ENCODE measurements around the gene MED1. TPM values are rescaled to one million over a fixed set of nuclear protein-coding genes. Genes with fewer than 3 reads are reported as not detected.
"Not testable (repeated sequence)": the region's sequence is repeated elsewhere in the genome, so short reads cannot be mapped to it uniquely, and the experiment has no call there.

MED1 gene
- total and polyA plus RNA-seq, 8 donors, result 4.0 to 16.8 (median 10.0) TPM

DNA sequence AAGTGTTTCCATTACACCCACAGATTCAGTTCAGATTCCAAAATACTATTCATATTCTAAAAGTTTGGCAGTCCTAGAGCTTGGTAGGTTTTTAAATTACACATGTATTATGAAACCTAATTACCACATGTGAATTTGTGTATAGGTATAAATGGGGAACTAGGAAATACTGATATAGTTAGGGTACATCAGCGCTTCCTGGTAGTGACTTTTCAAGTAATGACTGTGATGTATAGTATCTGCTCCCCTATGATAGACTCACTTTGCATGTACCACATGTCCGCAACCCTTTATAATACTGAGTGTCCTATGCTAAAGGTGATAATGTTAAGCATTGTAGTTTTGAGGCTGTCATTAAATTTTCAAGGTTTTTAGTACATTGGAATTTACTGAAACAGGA is 33.1 kb upstream of the MED1 start:
- TF ChIP-seq, protein P1, sequence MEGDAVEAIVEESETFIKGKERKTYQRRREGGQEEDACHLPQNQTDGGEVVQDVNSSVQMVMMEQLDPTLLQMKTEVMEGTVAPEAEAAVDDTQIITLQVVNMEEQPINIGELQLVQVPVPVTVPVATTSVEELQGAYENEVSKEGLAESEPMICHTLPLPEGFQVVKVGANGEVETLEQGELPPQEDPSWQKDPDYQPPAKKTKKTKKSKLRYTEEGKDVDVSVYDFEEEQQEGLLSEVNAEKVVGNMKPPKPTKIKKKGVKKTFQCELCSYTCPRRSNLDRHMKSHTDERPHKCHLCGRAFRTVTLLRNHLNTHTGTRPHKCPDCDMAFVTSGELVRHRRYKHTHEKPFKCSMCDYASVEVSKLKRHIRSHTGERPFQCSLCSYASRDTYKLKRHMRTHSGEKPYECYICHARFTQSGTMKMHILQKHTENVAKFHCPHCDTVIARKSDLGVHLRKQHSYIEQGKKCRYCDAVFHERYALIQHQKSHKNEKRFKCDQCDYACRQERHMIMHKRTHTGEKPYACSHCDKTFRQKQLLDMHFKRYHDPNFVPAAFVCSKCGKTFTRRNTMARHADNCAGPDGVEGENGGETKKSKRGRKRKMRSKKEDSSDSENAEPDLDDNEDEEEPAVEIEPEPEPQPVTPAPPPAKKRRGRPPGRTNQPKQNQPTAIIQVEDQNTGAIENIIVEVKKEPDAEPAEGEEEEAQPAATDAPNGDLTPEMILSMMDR (IDR thresholded peaks at IDR 0.05), result no peak
- Histone ChIP-seq H3K4me1 (no peaks in the 10 kb centered on the region), H3K27me3 (no peaks in the 10 kb centered on the region), H3K9me3 (no peaks in the 10 kb centered on the region), H3K4me3 (no peak overlapping the region), H3K27ac (no peak overlapping the region), H3K36me3 (no peaks in the 10 kb centered on the region)
- intact Hi-C loops (cut with DNase I), result no loop called here
- ATAC-seq (no peak), DNase-seq (no peak), FAIRE-seq (no peak)
- WGBS, 2 donors, result 97 to 99% methylated on average over 2 of the region's 2 CpGs

DNA sequence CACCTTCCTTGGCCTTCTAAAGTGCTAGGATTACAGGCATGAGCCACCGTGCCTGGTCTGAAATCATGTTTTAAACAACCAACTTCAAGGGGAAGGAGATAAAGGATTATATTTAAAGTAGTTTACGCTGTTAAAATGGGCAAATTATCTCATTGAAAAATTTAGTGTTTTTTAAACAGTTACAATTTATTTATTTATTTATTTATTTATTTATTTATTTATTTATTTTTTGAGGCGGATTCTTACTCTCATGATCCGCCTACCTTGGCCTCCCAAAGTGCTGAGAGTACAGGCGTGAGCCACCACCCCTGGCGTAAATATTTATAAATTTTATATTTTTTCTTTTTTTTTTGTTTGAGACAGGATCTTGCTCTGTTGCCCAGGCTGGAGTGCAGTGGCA is 32.4 kb upstream of the MED1 start:
- H3K36me3 ChIP-seq, result no peaks in the 10 kb centered on the region
- DNase-seq, result no peak
- WGBS, 2 donors, result 97 to 99% methylated on average over 6 of the region's 6 CpGs
- no peak for FAIRE-seq
- no peak overlapping the region for H3K27ac ChIP-seq
- H3K27me3 ChIP-seq, result no peaks in the 10 kb centered on the region
- TF ChIP-seq, protein P1 (IDR thresholded peaks at IDR 0.05), result no peak
- no peak for ATAC-seq
- intact Hi-C loops (cut with DNase I), result no loop called here
- H3K4me3 ChIP-seq, result no peak overlapping the region
- H3K9me3 ChIP-seq, result no peaks in the 10 kb centered on the region
- H3K4me1 ChIP-seq, result no peaks in the 10 kb centered on the region

DNA sequence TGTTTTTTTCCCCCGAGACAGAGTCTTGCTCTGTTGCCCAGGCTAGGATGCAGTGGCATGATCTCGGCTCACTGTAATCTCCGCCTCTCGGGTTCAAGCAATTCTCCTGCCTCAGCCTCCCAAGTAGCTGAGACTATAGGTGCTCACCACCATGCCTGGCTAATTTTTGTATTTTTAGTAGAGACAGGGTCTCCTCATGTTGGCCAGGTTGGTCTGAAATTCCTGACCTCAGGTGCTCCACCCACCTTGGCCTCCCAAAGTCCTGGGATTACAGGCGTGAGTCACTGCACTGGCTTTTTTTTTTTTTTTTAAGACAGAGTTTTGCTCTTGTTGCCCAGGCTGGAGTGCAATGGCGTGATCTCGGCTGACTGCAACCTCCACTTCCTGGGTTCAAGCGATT is 28.6 kb upstream of the MED1 start:
- 94 to 97% methylated on average over 8 of the region's 8 CpGs for WGBS, 2 donors
- intact Hi-C loops (cut with DNase I); FAIRE-seq; H3K9me3 ChIP-seq; H3K4me3 ChIP-seq; ATAC-seq; H3K27ac ChIP-seq; H3K4me1 ChIP-seq; H3K27me3 ChIP-seq; H3K36me3 ChIP-seq; DNase-seq: not testable (repeated sequence)

DNA sequence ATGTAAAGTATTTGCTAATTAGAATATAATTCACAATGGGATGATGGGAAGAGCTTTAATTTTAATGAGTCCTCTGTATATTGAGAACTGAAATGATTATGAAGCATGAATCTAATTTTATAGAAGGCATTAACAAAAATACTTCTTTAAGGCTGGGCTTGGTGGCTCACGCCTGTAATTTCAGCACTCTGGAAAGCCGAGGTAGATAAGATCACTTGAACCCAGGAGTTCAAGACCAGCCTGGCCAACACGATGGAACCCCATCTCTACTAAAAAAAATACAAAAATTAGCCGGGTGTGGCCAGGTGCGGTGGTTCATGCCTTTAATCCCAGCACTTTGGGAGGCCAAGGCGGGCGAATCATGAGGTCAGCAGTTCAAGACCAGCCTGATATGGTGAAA is 22.2 kb upstream of the MED1 start:
- Histone ChIP-seq H3K36me3 (peaks cover 0 to 32% (median 8%) of the 10 kb centered on the region in 3 donors), H3K4me1 (no peaks in the 10 kb centered on the region), H3K4me3 (no peak overlapping the region), H3K27ac (no peak overlapping the region), H3K27me3 (no peaks in the 10 kb centered on the region), H3K9me3 (no peaks in the 10 kb centered on the region)
- FAIRE-seq (no peak), DNase-seq (no peak), ATAC-seq (no peak)
- 94 to 97% methylated on average over 7 of the region's 7 CpGs for WGBS, 2 donors
- intact Hi-C loops (cut with DNase I), result no loop called here
- TF ChIP-seq, protein P1 (IDR thresholded peaks at IDR 0.05), result no peak

DNA sequence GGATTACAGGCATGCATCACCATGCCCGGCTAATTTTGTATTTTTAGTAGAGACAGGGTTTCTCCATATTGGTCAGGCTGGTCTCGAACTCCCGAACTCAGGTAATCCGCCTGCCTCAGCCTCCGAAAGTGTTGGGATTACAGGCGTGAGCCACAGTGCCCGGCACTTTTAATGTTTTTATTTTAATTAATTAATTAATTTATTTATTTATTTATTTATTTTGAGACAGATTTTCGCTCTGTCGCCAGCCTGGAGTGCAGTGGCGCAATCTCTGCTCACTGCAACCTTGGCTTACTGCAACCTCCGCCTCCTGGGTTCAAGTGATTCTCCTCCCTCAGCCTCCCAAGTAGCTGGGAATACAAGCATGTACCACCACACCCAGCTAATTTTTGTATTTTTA is 17.5 kb upstream of the MED1 start:
- peaks cover 5 to 15% (median 6%) of the 10 kb centered on the region in 3 donors for H3K4me1 ChIP-seq
- H3K9me3 ChIP-seq; ATAC-seq; DNase-seq; H3K4me3 ChIP-seq; FAIRE-seq; H3K27me3 ChIP-seq; H3K27ac ChIP-seq; intact Hi-C loops (cut with DNase I): not testable (repeated sequence)
- H3K36me3 ChIP-seq, result peaks cover 0 to 18% (median 8%) of the 10 kb centered on the region in 3 donors
- WGBS, 2 donors, result 98 to 99% methylated on average over 11 of the region's 11 CpGs

DNA sequence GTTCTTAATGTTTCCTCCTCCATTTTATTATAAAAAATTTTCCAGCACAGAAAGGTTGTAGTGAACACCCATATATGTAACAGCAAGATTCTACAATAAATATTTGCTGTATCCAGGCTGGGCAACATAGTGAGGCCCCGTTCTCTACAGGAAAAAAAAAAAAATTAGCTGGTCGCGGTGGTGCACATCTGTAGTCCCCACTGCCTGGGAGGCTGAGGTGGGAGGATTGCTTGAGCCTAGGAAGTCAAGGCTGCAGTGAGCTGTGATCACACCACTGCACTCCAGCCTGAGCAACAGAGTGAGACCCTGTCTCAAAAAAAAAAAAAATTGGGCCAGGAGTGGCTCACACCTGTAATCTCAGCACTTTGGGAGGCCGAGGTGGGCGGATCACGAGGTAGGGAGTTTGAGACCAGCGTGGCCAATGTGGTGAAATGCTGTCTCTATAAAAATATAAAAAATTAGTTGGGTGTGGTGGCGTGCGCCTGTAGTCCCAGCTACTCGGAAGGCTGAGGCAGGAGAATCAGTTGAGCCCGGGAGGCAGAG is 13.6 kb upstream of the MED1 start:
- H3K36me3 ChIP-seq; H3K27me3 ChIP-seq; intact Hi-C loops (cut with DNase I); ATAC-seq; H3K9me3 ChIP-seq; FAIRE-seq; H3K27ac ChIP-seq; DNase-seq: not testable (repeated sequence)
- 77 to 81% methylated on average over 11 of the region's 11 CpGs for WGBS, 2 donors
- Histone ChIP-seq H3K4me1 (peaks cover 6 to 17% (median 6%) of the 10 kb centered on the region in 3 donors), H3K4me3 (peak overlapping the region in 1 of 4 donors; percentile 85)
